Fibroblast of lung (primary cell): ENCODE data around the gene ARVCF.

Experiments
- CTCF ChIP-seq, 2 donors: IDR thresholded peaks in 1 of 2; conservative IDR thresholded peaks in 1 of 2; 1 replicate in 1 of 2; 2 replicates in 1 of 2; pipeline ENCODE4 v1.5.1; 2011 to 2012; ENCODE audit warnings: low read length in 2 of 2, control low read depth in 1 of 2, inconsistent platforms in 1 of 2, low read depth in 1 of 2, mild to moderate bottlenecking in 1 of 2
- EZH2 ChIP-seq: IDR thresholded peaks from 2 replicates; pipeline ENCODE4 v1.5.1; 2012; ENCODE audit warnings: low read length, control low read depth, mild to moderate bottlenecking; ENCODE audit errors: missing control alignments

- TF ChIP-seq CTCF (conservative IDR thresholded peaks at IDR 0.05 in 1 of 2, IDR thresholded peaks at IDR 0.05 in 1 of 2; ENCODE audit: low read depth in 1 of 2, low read length in 2 of 2): no peak
- TF ChIP-seq EZH2: no peak
These were observed 20.1 kb upstream of the ARVCF start for GRCh38 chr22:20036535-20037392.
